IMR-90 (cell line): ENCODE measurements around the gene DNAJC22. TPM values are rescaled to one million over a fixed set of nuclear protein-coding genes. Genes with fewer than 3 reads are reported as not detected.
"Not testable (repeated sequence)": the region's sequence is repeated elsewhere in the genome, so short reads cannot be mapped to it uniquely, and the experiment has no call there.

Experiments
- ATAC-seq: fragments of 200-7000 bp; cut with Tn5 transposase; 2 replicates; pipeline ENCODE4 v1.9.1; 2020; ENCODE audit warnings: low read depth, mild to moderate bottlenecking, moderate library complexity
- BruUV-seq: library from RNA; stranded (reverse); fragments of 400-500 nt; replicated peaks from 2 replicates; lab custom pipeline; 2021; lab: Mats Ljungman, UMichigan
- CTCF ChIA-PET: fragments of 300-600 bp; formaldehyde crosslinking; extraction: SDS; loops from one replicate; lab custom pipeline; 2021; ENCODE audit warnings: antibody characterized with exemption; lab: Yijun Ruan, JAX
- POLR2A ChIA-PET: fragments of 300-600 bp; sonication (Branson Sonifier 250); formaldehyde crosslinking; loops from one replicate; lab custom pipeline; 2022; ENCODE audit warnings: antibody characterized with exemption; ENCODE audit not compliant: unreplicated experiment; lab: Charles Lee
- DNase-seq: peaks from one replicate; pipeline ENCODE4 v3.0.0; 2013
- H2AFZ ChIP-seq: replicated peaks from 2 replicates; pipeline ENCODE3; 2013; ENCODE audit warnings: low read length, mild to moderate bottlenecking; ENCODE audit not compliant: poor library complexity
- H2AK5ac ChIP-seq: 2 replicates; pipeline ENCODE4 v1.6.1; 2013; ENCODE audit warnings: low read depth, low read length, inconsistent platforms
- H2AK9ac ChIP-seq: replicated peaks from 2 replicates; pipeline ENCODE3; 2013; ENCODE audit warnings: mild to moderate bottlenecking, low read depth, low read length, moderate library complexity; ENCODE audit not compliant: poor library complexity
- H2BK120ac ChIP-seq: 2 replicates; pipeline ENCODE4 v1.6.1; 2013; ENCODE audit warnings: low read depth, low read length, inconsistent platforms
- H2BK15ac ChIP-seq: 3 replicates; pipeline ENCODE4 v1.6.1; 2013; ENCODE audit warnings: low read depth, low read length, inconsistent platforms
- H2BK20ac ChIP-seq: 2 replicates; pipeline ENCODE4 v1.6.1; 2013; ENCODE audit warnings: low read depth, mild to moderate bottlenecking, inconsistent platforms, low read length, moderate library complexity
- H2BK5ac ChIP-seq: 2 replicates; pipeline ENCODE4 v1.6.1; 2013; ENCODE audit warnings: mild to moderate bottlenecking, low read depth, low read length, inconsistent platforms; ENCODE audit not compliant: poor library complexity, severe bottlenecking
- H3K14ac ChIP-seq: replicated peaks from 2 replicates; pipeline ENCODE4 v1.6.1; 2013; ENCODE audit warnings: low read depth, low read length, inconsistent platforms
- H3K18ac ChIP-seq: 2 replicates; pipeline ENCODE4 v1.6.1; 2013; ENCODE audit warnings: low read depth, low read length, control low read depth
- H3K23ac ChIP-seq: 2 replicates; pipeline ENCODE4 v1.6.1; 2013; ENCODE audit warnings: low read depth, low read length, inconsistent platforms
- H3K27ac ChIP-seq: 2 replicates; pipeline ENCODE4 v1.5.1; 2013; ENCODE audit warnings: mild to moderate bottlenecking, control low read depth, low read length; ENCODE audit not compliant: insufficient read depth
- H3K27me3 ChIP-seq: 2 replicates; pipeline ENCODE4 v1.6.1; 2013; ENCODE audit warnings: low read length; ENCODE audit not compliant: control insufficient read depth, insufficient read depth
- H3K36me3 ChIP-seq: 2 replicates; pipeline ENCODE4 v1.6.1; 2013; ENCODE audit warnings: low read length, mixed read lengths; ENCODE audit not compliant: control insufficient read depth, insufficient read depth
- H3K4ac ChIP-seq: 2 replicates; pipeline ENCODE4 v1.6.1; 2013; ENCODE audit warnings: low read depth, low read length, inconsistent platforms
- H3K4me1 ChIP-seq: 2 replicates; pipeline ENCODE4 v1.6.1; 2013; ENCODE audit warnings: low read length, mixed read lengths; ENCODE audit not compliant: control insufficient read depth, insufficient read depth
- H3K4me2 ChIP-seq: 2 replicates; pipeline ENCODE4 v1.6.1; 2013; ENCODE audit warnings: low read depth, mild to moderate bottlenecking, control low read depth, low read length, moderate library complexity
- H3K4me3 ChIP-seq: 2 replicates; pipeline ENCODE4 v1.5.1; 2013; ENCODE audit warnings: low read depth, mild to moderate bottlenecking, control low read depth, low read length, moderate library complexity; ENCODE audit not compliant: insufficient read depth
- H3K56ac ChIP-seq: 2 replicates; pipeline ENCODE4 v1.6.1; 2013; ENCODE audit warnings: low read length, inconsistent platforms; ENCODE audit not compliant: insufficient read depth; ENCODE audit errors: extremely low read depth
- H3K79me1 ChIP-seq, 2 experiments: 2 replicates each; pipeline ENCODE4 v1.6.1; 2013; ENCODE audit warnings: low read length in 2 of 2, inconsistent platforms in 1 of 2, low read depth in 1 of 2
- H3K9ac ChIP-seq: 2 replicates; pipeline ENCODE4 v1.6.1; 2013; ENCODE audit warnings: low read depth, low read length, control low read depth
- H3K9me1 ChIP-seq: 2 replicates; pipeline ENCODE4 v1.6.1; 2013; ENCODE audit warnings: low read length, inconsistent platforms; ENCODE audit not compliant: insufficient read depth
- H3K9me3 ChIP-seq: 2 replicates; pipeline ENCODE4 v1.6.1; 2013; ENCODE audit warnings: low read length; ENCODE audit not compliant: control insufficient read depth, insufficient read depth
- H4K20me1 ChIP-seq: 2 replicates; pipeline ENCODE4 v1.6.1; 2013; ENCODE audit warnings: low read length, inconsistent platforms; ENCODE audit not compliant: insufficient read depth
- H4K5ac ChIP-seq: 2 replicates; pipeline ENCODE4 v1.6.1; 2013; ENCODE audit warnings: mild to moderate bottlenecking, low read depth, low read length, control low read depth
- H4K8ac ChIP-seq, 2 experiments: 2 replicates each; pipeline ENCODE4 v1.6.1; 2013; ENCODE audit warnings: low read depth in 2 of 2, low read length in 2 of 2, control low read depth in 1 of 2, inconsistent platforms in 1 of 2
- H4K91ac ChIP-seq: 2 replicates; pipeline ENCODE4 v1.6.1; 2013; ENCODE audit warnings: low read depth, low read length, inconsistent platforms; ENCODE audit not compliant: insufficient read depth
- BHLHE40 ChIP-seq: fragments of 150-350 bp; IDR thresholded peaks from 2 replicates; pipeline ENCODE4 v1.6.1; 2016; ENCODE audit warnings: mild to moderate bottlenecking, low read depth, low read length
- FOS ChIP-seq: fragments of 150-350 bp; IDR thresholded peaks from 2 replicates; pipeline ENCODE4 v1.6.1; 2016; ENCODE audit warnings: low read depth, low read length
- MAZ ChIP-seq: IDR thresholded peaks from 2 replicates; pipeline ENCODE4 v1.6.1; 2012; ENCODE audit warnings: low read depth, mild to moderate bottlenecking, low read length, improper control_type of control experiment, moderate library complexity, borderline replicate concordance
- RAD21 ChIP-seq: IDR thresholded peaks from 2 replicates; pipeline ENCODE4 v1.6.1; 2012; ENCODE audit warnings: low read length, improper control_type of control experiment
- RCOR1 ChIP-seq: IDR thresholded peaks from 2 replicates; pipeline ENCODE4 v1.6.1; 2012; ENCODE audit warnings: mild to moderate bottlenecking, low read length, improper control_type of control experiment; ENCODE audit not compliant: insufficient replicate concordance
- RFX5 ChIP-seq: IDR thresholded peaks from 2 replicates; pipeline ENCODE4 v1.8.0; 2012; ENCODE audit warnings: low read depth, mild to moderate bottlenecking, low read length, moderate library complexity
- SMC3 ChIP-seq: fragments of 150-350 bp; IDR thresholded peaks from 2 replicates; pipeline ENCODE4 v1.6.1; 2016; ENCODE audit warnings: low read depth, mild to moderate bottlenecking, antibody characterized with exemption, low read length, moderate library complexity
- WGBS, 2 experiments: methylation state at CpG; one replicate each; pipeline versions ENCODE4 v1.1.5 to v1.1.7; 2013; ENCODE audit warnings: missing lambda C conversion rate in 2 of 2; ENCODE audit not compliant: insufficient read length in 1 of 2; ENCODE audit errors: extremely low coverage in 2 of 2; 5-methylcytosine and 5-hydroxymethylcytosine counted together
- dilution Hi-C: fragments of 300-500 bp; cut with HindIII; formaldehyde crosslinking; loops from one replicate; pipeline ENCODE4 v1.14.3; 2018; ENCODE audit warnings: low sequenced_read_pairs; ENCODE audit not compliant: unreplicated experiment
- in situ Hi-C: fragments of 300-500 bp; cut with MboI; formaldehyde crosslinking; loops from 3 replicates; pipeline ENCODE4 v1.14.3; 2019; ENCODE audit warnings: low sequenced_read_pairs, inconsistent platforms, mixed read lengths
- intact Hi-C: fragments of 100-400 bp; cut with micrococcal nuclease; formaldehyde crosslinking; loops from 2 replicates; pipeline ENCODE4 v1.10.0; 2022
- polyA plus RNA-seq, 3 experiments: library from polyadenylated mRNA; depleted of rRNA; stranded (reverse); fragments of >200 nt; gene quantifications; 2 replicates each; pipeline ENCODE4 v1.2.3, GENCODE V29; 2012; ENCODE audit warnings: low replicate concordance in 1 of 3
- total RNA-seq: library from RNA; depleted of rRNA; stranded (reverse); fragments of >200 nt; gene quantifications from 2 replicates; pipeline ENCODE4 v1.2.3, GENCODE V29; 2012

Gene DNAJC22
- total and polyA plus RNA-seq, 2 of the 4 experiments (the other 2 are of a cell fraction) = 8.1 to 8.2 TPM

GRCh38 chr12:49314811-49315210 is 31.9 kb upstream of the DNAJC22 start:
- no CpG with 5 or more reads among the region's 1 CpG for WGBS, 2 experiments
- Histone ChIP-seq H4K8ac (no peak overlapping the region), H2BK120ac (no peak overlapping the region), H3K27me3 (peaks cover 4% of the 10 kb centered on the region), H4K91ac (no peak overlapping the region), H3K4ac (no peak overlapping the region), H3K4me1 (no peaks in the 10 kb centered on the region), H3K18ac (no peak overlapping the region), H4K20me1 (no peaks in the 10 kb centered on the region), H3K9me1 (no peaks in the 10 kb centered on the region), H3K14ac (no peak overlapping the region), H2AFZ (no peak overlapping the region), H3K9me3 (no peaks in the 10 kb centered on the region), H2BK5ac (no peak overlapping the region), H2BK20ac (no peak overlapping the region), H3K27ac (no peak overlapping the region), H3K36me3 (no peaks in the 10 kb centered on the region), H3K79me1 (no peaks in the 10 kb centered on the region), H3K4me3 (no peak overlapping the region), H2AK9ac (peak overlapping the region; percentile 16), H3K23ac (no peak overlapping the region), H3K56ac (no peak overlapping the region), H2AK5ac (no peak overlapping the region), H4K5ac (no peak overlapping the region), H2BK15ac (no peak overlapping the region), H3K9ac (no peak overlapping the region), H3K4me2 (no peak overlapping the region)
- dilution Hi-C loops = no loop called here
- no peak for ATAC-seq
- TF ChIP-seq RAD21 (no peak), RFX5 (no peak), SMC3 (no peak), FOS (no peak), RCOR1 (no peak), MAZ (no peak), BHLHE40 (no peak)
- no peak for DNase-seq
- no TSS peak for BruUV-seq
- intact Hi-C loops = no loop called here
- CTCF ChIA-PET = no interaction called here
- in situ Hi-C loops = no loop called here
- POLR2A ChIA-PET = no interaction called here

- H3K36me3 ChIP-seq, H3K79me1 ChIP-seq, H2AFZ ChIP-seq, H3K9me3 ChIP-seq, H3K18ac ChIP-seq, H3K27me3 ChIP-seq, H4K91ac ChIP-seq, H3K9ac ChIP-seq, dilution Hi-C loops, DNase-seq, H3K23ac ChIP-seq, H2BK5ac ChIP-seq, H3K4me2 ChIP-seq, POLR2A ChIA-PET, intact Hi-C loops, H2AK5ac ChIP-seq, ATAC-seq, H3K14ac ChIP-seq, H3K4ac ChIP-seq, H3K27ac ChIP-seq, in situ Hi-C loops, H2BK120ac ChIP-seq, H4K5ac ChIP-seq, H2BK20ac ChIP-seq, CTCF ChIA-PET, H2BK15ac ChIP-seq, H3K9me1 ChIP-seq, BruUV-seq, H3K4me3 ChIP-seq, H4K8ac ChIP-seq, H3K4me1 ChIP-seq, H4K20me1 ChIP-seq, H2AK9ac ChIP-seq, H3K56ac ChIP-seq: not testable (repeated sequence)
- WGBS, 2 experiments = no CpG with 5 or more reads among the region's 10 CpGs
Observed at GRCh38 chr12:49317118-49317517, 29.6 kb upstream of the DNAJC22 start.
